GM19099 (cell line): Measurements from ENCODE around the gene GPSM1.

Experiments used
- POLR2A ChIP-seq: IDR thresholded peaks from 3 replicates; pipeline ENCODE4 v1.6.1; 2011; ENCODE audit warnings: low read depth; ENCODE audit not compliant: insufficient read length; ENCODE audit errors: extremely low read depth

Gene GPSM1

DNA sequence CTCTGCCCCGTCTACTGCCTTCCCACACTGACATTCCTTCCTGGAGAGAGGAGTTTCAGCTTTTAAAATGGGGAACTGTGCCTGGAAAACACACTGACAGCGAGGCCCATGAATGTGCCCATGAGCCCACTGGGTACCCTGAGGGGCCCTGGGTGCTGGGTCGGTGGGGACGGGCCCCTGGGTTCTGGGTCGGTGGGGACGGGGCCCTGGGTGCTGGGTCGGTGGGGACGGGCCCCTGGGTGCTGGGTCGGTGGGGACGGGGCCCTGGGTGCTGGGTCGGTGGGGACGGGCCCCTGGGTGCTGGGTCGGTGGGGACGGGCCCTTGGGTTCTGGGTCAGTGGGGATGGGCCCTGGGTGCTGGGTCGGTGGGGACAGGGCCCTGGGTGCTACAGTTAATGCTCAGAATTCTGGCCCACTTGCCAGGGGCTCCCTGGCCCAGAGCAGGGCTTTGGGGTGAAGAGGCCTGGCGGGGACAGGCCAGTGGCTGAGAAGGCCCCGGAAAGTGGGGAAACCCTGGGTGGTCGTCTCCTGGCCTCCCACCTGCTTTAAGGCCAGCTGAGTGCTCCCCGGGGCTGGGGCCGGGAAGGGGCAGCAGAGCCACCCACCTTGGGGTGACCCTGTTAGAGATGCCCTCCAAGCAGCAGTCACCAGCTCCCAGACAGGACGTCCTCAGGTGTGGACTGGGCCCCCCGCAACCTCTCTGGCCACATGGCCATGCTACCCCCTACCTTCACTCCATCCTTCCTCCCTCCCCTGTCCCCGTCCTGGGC, 2.5 kb downstream of the GPSM1 start:
- no peak for TF ChIP-seq POLR2A

GRCh38 chr9:136330406-136330990, 3.2 kb downstream of the GPSM1 start:
- TF ChIP-seq POLR2A: no peak

DNA sequence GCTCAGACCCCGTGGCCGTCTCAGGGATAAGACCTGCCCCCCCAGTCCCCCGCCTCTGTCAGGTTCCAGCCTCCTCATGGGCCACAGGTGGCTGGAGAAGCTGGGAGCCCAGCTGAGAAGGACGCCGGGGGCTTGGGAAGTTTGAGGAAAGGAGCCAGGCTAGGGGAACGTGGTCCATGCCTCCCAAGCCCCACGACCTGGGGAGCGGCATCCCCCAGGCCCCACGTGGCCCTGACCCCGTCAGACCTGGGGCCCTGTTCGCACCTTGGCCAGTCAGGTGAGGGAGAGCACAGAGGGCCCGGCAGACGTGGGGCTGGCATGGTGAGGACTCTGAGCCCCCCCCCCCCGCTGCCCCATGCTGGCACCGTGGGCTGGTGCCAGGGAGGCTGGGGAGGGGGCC, 3.7 kb downstream of the GPSM1 start:
- no peak for TF ChIP-seq POLR2A

DNA sequence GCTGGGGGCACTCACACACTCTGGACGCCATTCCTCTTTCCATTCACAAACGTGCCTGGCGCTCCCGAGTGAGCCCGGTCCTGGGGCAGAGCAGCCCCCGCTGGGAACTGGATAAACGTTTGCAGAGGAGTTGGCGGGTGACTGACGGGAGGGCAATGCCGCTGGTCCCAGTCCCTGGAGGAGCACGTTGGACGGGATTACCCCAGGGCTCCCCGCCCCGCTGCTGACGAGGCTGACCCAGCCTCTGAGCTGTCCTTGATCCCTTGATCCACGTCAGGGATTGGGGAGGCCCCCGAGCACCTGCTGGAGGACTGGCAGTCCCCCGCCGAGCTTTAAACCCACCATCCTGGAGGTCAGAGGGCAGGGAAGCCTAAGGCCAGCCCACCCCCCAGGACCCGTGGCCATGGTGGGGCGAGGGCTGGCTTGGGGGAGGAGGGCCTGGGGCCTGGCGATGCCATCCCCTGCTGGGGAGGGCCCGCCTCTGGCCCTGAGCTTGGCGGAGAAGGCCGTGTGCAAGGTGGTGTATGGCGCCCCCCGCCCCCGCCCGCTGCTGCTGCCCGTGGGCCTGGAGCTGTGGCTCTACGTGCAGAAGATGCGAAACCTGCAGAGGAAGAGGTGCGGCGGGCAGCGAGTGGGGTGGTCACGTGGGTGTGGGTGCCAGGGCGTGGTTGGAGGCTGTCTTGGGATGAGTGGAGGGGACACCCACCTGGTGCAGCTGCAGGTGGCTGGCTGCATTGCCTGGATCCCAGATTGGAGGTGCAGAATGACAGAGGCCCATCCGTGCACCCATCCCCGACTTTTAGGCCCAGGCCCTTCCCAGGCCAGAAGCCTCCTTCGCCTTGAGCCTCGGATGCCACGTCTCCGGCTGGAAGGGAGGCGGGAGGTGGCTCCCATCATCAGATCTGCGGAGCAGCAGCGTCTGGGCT, 4.5 kb downstream of the GPSM1 start:
- no peak for TF ChIP-seq POLR2A

DNA sequence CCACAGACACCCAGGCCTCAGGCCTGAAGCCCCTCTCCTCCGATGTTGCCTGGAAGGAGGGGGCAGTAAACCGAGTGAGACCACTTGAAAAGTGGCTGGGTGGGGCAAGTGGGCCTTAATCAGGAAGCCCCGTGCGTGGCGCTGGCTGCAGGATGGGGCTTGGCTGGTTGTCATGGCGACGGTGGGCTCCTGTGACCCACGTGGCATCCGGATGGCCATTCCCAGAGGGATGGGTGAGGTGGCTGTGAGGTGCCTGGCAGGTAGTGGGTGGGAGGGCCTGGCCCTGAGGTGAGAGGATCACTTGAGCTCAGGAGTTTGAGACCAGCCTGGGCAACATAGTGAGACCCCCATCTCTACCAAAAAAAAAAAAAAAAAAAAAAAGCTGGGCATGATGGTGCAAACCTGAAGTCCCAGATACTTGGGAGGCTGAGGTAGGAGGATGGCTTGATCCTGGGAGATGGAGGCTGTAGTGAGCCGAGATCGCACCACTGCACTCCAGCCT, 5.2 kb downstream of the GPSM1 start:
- no peak for TF ChIP-seq POLR2A

DNA sequence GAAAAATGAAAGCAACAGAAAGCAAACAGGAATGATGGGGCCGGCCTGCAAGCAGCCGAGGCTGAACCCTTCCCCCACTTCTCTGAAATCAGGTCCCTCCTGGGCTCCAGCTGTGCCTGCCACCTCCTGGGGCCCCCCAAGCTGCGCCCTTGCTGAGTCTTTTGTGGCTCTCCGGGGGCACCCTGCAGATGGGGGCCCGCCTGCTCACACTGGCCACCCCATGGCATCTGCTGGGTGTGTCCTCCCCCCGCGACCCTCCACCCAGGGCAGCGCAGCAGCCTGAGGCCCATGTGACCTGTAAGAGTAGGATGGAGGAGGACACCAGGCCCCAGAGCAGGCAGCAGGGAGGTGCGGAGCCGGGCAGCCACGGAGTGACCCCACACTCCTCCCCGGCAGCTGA, 5.7 kb downstream of the GPSM1 start:
- TF ChIP-seq POLR2A: no peak

- TF ChIP-seq POLR2A: no peak
Measured at GRCh38 chr9:136333486-136333885, 6.1 kb downstream of the GPSM1 start.

DNA sequence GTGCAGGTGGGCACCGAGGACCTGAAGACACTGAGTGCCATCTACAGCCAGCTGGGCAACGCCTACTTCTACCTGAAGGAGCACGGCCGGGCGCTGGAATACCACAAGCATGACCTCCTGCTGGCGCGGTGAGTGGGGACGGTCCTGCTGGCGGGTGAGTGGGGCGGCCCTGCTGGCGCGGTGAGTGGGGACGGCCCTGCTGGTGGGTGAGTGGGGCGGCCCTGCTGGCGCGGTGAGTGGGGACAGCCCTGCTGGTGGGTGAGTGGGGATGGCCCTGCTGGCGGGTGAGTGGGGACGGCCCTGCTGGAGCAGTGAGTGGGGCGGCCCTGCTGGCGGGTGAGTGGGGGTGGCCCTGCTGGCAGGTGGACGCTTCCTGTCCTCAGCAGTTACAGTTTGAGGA, 7.2 kb downstream of the GPSM1 start:
- TF ChIP-seq POLR2A: no peak

- TF ChIP-seq POLR2A: no peak
Measured at GRCh38 chr9:136335296-136336155, 8.2 kb downstream of the GPSM1 start.

DNA sequence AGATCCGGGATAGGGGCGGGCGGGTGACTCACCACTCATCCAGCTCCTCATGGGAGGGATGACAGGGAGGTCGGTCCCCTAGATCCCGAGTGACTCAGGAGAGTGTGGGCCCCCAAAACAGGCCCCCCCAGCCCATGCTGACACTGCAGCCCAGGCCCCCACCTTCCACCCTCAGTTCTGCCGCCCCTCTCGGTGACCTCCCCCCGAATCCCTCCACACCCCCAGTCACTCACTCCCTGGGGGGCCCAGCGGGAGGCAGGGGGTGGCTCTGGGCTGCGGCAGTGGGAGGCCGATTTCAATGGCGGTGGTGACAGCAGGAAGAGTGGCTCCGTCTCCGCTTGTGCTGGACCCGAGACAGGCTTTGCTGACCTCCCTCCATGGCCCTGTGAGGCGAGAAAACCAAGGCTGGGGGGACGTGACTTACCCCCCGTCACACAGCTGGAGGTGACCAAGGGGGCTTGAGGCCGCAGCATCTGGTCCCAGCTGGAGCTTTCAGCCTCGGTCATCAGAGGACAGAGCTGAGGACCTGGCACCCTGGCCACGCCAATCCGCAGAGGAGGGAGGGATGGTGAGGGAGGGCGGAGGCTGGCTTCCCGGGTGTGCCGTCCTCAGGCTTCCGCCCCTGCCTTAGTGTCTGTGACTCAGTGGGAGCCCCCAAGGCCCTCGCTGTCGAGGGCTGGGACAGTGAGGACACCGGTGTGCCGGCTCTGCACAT, 9.0 kb downstream of the GPSM1 start:
- no peak for TF ChIP-seq POLR2A

GRCh38 chr9:136336881-136337280, 9.5 kb downstream of the GPSM1 start:
- TF ChIP-seq POLR2A: no peak

GRCh38 chr9:136337416-136338395, 10.4 kb downstream of the GPSM1 start:
- no peak for TF ChIP-seq POLR2A

DNA sequence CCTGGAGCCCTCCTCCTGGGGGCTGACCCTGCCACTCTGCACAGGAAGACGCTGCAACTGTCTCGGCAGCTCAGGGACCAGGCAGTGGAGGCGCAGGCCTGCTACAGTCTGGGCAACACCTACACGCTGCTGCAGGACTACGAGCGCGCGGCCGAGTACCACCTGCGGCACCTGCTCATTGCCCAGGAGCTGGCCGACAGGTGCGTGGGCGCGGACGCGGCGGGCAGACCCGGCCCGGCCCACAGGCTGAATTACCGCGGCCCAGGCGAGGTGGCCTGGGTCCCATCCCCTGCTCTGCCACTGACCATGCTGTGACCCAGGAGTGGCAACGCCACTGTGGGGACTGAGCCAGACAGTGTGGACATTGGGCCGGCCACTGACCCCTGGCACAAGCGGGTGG, 11.2 kb downstream of the GPSM1 start:
- no peak for TF ChIP-seq POLR2A
